GM19239 (cell line): ENCODE results near the gene S100A8.
A peak's percentile ranks its signal among the peaks of the same experiment; 100 is the strongest.

Source experiments
- DNase-seq: peaks from one replicate; pipeline ENCODE4 v3.0.0; 2011; ENCODE audit warnings: low spot score; ENCODE audit not compliant: insufficient read length
- FAIRE-seq: peaks from 2 replicates; lab custom pipeline; 2011; peaks lifted over from hg19 to GRCh38; lab: Jason Lieb, UNC

The S100A8 gene

DNA sequence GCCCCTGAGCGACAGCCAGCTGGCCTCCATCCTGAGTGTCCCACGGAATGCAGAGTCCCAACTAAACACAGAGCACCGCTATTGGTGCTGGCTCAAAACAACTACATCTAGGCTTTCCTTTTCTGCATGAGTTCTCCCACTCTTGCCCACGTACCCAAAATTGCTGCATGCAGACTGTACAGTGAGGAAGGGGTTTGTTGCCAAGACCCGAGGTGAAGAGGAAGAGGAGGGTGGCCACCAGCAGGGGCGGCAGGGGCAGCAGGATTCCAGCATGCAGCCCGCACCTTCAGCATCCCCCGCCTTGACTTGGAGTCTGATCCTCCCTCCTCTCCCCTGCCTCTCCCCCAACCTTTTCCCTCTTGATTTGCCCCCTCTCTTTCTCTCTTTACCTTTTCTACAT, 25.2 kb downstream of the S100A8 start:
- FAIRE-seq (no peak), DNase-seq (no peak)

- no peak for FAIRE-seq
- DNase-seq, result no peak
These were observed 25.9 kb downstream of the S100A8 start for GRCh38 chr1:153364766-153365666.

DNA sequence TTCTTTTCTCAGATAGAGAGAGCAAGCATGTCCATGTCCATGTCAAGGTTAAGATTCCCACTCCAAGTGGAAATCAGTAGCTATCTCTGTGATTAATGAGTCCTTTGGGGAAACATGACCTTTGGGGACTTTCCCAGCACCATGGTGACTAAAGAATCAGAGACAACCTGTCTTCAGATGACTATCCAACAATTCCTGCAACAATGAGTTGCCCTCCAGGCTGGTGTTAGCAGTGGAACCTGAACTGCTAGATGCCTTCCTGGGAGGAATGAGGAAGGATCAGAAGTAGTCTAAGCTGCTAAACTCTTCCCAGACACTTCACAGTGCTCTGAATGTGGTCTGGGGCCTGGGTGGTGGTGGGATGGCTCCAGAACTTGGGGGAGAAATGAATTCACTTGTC, 26.7 kb downstream of the S100A8 start:
- no peak for DNase-seq
- no peak for FAIRE-seq

- no peak for FAIRE-seq
- DNase-seq, result no peak
These were observed 27.2 kb downstream of the S100A8 start for GRCh38 chr1:153363641-153364040.

- no peak for DNase-seq
- no peak for FAIRE-seq
These were observed 28.6 kb downstream of the S100A8 start for GRCh38 chr1:153362187-153362775.

- FAIRE-seq, result no peak
- DNase-seq, result no peak
These were observed 29.3 kb downstream of the S100A8 start for GRCh38 chr1:153361480-153362109.

DNA sequence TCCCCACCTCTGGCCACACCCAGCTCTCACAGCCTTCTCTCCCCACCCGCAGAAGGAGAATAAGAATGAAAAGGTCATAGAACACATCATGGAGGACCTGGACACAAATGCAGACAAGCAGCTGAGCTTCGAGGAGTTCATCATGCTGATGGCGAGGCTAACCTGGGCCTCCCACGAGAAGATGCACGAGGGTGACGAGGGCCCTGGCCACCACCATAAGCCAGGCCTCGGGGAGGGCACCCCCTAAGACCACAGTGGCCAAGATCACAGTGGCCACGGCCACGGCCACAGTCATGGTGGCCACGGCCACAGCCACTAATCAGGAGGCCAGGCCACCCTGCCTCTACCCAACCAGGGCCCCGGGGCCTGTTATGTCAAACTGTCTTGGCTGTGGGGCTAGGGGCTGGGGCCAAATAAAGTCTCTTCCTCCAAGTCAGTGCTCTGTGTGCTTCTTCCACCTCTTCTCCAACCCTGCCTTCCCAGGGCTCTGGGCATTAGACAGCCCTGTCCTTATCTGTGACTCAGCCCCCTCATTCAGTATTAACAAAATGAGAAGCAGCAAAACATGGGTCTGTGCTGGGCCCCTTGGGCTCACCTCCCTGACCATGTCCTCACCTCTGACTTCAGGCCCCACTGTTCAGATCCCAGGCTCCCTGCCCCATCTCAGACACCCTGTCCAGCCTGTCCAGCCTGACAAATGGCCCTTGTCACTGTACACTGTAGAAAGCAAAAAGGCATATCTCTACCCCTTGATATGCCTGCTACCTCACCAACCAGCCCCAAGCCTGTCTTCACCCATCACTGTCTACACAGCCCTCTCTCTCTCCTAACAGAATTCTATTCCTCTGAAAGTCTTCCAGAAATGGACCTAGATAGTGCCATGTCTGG, 30.0 kb downstream of the S100A8 start:
- FAIRE-seq (no peak), DNase-seq (no peak)

- DNase-seq, result no peak
- FAIRE-seq, result no peak
These were observed 30.7 kb downstream of the S100A8 start for GRCh38 chr1:153360190-153360589.

DNA sequence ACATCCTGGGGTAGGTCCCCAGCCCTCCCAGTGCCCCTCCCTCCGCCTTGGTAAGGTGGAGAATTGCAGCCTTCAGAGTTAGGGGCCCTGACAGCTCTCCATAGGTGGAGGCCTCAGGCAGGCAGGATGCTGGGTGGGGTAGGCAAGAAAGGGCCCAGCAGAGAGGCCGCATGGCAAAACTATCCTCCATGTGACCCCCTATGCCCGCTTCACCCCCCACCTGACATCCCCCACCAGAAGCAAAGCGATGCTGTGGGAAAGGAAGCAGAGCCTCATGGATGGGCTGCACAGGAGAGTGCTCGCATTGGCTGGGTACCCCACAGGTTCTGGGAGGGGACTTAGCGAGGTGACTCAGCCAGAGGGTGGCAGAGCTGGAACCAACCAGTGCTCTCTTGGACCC, 31.6 kb downstream of the S100A8 start:
- no peak for FAIRE-seq

GRCh38 chr1:153358691-153358975, 32.2 kb downstream of the S100A8 start:
- DNase-seq (no peak), FAIRE-seq (no peak)

More for the DNA sequence above, 31.6 kb downstream of the S100A8 start:
- no peak for DNase-seq

- DNase-seq (no peak), FAIRE-seq (no peak)
These were observed 32.8 kb downstream of the S100A8 start, which contains the start of gene S100A9 for GRCh38 chr1:153357853-153358690. TSS of gene S100A9 (plus strand) at chr1:153357854. CDS start at chr1:153358284, 430 bp downstream.

DNA sequence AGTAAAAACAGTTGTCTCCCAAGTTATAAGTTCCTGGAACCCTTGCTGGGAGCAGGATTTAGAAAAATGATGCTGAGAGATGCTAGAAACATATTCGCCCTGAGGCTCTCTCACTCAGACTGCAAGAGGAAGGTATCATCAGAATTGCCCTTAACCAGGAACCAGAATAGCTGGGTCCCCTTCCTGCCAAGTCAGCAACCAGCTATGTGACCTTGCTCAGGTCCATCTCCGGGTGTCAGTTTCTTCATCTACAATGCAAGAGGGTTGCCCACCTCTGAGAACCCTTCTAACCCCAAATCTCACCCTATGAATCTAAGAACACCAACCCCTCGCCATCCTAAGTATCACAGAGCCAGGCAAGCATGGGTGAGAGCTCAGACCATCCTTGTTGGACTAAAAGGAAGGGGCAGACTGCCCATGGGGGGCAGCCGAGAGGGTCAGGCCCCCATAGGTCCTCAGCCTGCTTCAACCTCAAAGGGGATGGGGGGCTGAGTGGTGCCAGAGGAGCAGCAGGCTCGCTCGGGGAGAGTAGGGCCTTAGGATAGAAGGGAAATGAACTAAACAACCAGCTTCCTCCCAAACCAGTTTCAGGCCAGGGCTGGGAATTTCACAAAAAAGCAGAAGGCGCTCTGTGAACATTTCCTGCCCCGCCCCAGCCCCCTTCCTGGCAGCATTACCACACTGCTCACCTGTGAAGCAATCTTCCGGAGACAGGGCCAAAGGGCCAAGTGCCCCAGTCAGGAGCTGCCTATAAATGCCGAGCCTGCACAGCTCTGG, 33.6 kb downstream of the S100A8 start:
- no peak for DNase-seq
- no peak for FAIRE-seq

DNA sequence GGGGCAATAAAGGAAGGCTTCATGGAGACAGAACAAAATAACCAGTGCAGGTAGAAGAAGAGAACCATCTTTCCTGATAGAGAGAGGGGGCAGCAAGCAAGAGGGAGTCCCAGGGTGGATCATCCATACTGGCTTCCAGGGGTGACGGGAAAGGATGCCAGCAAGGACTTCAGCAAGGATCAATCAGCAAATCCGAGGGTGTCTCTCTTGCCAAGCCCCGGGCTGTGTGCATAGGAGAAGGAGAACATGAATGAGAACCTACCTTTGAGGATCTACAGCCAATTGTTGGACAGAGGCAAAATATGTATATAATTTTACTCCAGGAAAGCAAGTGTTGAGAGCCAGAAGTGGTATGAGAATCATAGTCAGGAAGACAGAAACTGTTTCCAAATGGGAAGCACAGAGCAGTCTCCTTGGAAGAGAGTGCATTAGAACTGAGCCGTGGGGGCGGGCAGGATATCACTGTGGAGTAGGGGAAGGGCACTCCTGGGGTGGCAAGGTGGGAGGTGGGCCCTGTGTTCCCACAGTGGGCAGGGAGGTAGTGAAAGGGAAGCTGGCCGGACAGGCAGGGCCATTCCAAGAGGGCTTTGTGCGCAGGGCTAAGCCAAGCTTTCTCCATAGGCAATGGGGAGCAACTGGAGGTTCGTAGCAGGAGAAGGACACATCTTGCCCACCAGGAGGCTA, 34.3 kb downstream of the S100A8 start:
- DNase-seq, result no peak
- FAIRE-seq, result no peak

- DNase-seq, result no peak
These were observed 35.3 kb downstream of the S100A8 start for GRCh38 chr1:153355445-153356071.

GRCh38 chr1:153354515-153355193, 36.2 kb downstream of the S100A8 start:
- no peak for FAIRE-seq
- no peak for DNase-seq

More at GRCh38 chr1:153355445-153356071, 35.3 kb downstream of the S100A8 start:
- FAIRE-seq, result peak; percentile 73

DNA sequence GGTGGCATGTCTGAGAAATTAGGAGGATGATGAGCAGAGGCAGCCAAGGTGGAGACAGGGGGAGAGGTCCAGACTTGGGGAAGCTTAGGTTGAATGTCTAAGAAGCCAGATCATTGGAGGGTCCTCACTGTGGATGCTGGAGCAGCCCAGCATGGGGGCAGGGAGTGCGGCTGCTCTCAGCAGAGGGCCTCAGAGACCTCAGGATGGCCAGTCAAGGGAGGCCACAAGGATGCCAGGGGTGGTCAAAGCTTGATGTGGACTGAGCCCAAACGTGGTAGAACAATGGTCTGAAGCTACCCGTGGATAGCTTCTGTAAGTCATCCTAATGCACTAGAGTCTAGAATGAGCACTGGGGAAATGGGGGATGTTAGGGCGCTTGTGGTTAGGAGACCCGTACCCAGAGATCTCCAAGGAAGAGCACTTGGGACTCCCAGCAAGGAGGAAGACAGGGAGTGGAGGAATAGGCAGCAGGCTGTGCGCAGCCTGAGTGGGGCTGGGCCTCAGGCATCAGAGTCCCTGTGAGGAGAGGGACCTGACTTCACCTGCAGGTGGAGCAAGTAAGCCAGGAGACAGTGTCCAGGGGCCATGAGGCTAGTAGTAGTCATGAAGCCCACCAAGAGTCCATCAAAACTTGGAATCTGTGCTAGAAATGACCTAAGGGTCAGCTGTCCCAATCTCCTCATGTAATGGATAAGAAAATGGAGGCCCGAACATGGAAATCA, 37.5 kb downstream of the S100A8 start:
- DNase-seq (no peak), FAIRE-seq (no peak)
